Suppressor macrophage (primary cell): ENCODE measurements around the gene PEX14.

ENCODE experiments used
- DNase-seq, 4 experiments: peaks; one replicate each; pipeline ENCODE4 v3.0.0-alpha.2; 2020 to 2022

PEX14 gene

DNA sequence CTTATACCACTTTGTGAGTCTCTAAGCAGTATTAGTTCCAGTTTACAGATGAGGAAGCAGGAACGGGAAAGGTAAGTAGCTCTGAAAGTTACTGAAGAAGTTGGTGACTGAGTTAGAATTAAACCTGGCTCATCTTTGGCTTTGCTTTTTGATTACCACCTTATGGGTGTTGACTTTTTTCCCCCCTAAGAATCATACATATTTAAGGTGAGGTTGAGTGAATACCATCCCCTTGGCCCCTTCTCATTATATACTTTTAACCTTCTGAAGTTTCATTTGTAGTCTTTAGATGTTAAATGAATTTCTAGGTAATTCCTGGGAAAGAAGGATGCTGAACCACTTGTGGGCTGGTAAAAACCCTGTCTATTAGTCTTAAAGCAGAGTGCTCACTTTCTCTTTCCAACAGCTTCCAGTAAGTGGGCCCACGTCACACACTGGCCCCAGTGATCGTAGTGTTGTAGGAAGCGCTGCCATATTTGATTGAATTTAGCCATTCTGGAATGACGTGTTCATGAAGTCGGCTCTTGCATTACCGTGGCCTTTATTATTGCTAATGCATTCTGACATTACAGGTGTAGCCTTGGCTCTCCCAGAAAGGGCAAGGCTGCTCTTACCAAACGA lies 46.9 kb downstream of the PEX14 start:
- DNase-seq, result no peak

DNA sequence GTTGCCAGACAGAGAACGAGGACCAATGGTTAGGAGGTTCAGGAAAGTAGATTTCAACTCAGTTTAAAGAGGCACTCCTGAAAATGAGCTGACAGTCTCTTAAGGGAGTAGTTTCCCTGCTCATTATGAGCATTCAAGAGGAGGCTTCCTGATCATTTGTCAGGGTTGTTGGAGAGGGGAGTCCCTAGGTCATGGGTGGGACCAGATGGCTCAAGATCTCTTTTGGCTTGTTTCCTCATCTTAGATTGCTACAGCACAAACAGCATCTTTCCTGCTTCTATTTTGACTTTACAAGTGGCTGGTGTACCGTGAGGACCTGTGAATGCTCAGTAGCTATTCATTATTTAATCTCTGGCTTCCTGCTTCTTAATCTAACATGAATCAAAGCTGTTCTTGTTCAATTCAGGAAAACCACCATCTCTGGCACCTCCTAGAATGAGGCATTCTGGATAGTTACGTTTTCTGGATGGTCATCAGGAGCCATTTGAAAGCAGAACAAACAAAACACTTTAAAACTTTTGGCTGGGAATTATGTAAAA lies 47.6 kb downstream of the PEX14 start:
- DNase-seq, result no peak

DNA sequence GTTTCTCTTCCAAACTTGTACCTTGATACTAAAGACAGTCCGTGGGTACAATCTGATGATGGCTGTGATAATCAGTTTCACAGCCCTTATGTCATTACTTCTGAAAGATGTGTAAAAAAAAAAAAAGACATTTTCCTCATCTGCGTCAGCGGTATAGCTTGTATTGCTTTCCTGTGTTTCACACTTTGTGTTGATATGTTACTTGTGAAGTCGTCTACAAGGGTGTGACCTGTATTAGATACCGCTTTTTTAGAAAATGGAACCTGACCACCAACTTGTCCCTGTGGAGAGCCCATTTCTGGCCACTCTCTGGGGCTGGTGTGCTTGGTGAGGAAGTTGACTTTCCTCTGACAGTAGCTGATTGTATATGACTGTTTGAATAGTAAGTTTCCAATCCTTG lies 50.5 kb downstream of the PEX14 start:
- DNase-seq, result no peak

DNA sequence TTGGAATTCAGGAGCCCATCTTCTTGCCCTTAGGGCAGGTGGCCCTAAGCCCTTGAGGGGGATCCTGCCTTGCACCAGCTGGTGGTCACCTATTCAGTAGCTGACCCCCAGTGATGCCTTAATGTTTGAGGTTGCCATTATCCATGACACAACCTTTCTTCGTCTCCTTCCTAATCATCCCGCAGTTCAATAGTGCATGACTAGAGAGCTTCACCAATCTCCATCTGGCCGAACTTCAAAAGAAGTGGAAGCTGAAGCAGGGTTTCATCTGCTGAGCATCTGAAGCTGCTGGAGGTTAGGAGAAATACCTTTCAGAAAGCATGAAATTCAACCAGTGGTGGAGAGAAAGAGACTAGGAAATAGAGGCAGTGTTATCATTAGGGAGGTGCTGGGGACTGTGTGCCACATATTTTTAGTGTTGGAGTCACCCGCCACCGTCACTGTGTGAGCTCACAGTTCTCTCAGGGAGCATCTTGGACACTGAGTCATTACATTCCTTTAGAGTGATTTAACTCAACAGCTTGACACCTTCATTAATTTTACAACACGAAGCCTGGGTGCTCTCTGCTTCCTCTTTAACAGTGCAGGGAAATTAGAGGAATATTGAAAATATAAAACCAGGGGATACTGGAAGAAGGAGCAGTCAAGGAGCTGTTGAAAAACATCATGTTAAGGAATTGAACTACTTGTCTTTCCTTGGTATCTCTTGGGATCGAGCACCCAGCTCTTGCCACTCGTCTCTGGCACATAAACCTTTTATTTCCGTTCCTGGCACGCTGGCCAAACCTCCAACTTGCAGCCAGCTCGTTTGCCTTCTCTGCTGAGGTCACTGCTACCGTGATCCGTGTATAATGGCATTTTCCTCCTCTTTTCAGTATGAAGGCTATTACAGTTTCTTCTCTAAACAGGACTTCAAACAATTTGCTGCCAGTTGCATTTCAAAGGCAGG lies 53.6 kb downstream of the PEX14 start:
- DNase-seq, result no peak

DNA sequence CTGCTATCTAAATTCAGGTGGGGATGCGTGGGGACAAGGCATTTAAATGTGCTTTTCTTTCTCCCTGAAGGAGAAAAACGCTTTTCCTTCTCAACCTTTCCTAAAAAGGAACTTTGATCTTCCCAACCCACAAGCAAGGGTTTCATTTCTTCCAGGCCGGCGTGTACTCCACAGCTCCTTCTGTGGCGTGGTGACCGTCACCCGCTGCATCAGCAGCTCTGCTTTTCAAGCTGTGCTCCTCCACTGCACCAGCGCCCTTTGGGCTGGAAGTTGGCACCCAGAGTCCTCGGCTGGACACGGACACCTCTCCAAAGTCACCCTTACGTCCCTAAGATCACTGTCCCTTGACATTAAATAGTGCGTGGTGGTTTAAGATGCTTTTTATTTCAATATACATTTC lies 54.3 kb downstream of the PEX14 start:
- no peak for DNase-seq

DNA sequence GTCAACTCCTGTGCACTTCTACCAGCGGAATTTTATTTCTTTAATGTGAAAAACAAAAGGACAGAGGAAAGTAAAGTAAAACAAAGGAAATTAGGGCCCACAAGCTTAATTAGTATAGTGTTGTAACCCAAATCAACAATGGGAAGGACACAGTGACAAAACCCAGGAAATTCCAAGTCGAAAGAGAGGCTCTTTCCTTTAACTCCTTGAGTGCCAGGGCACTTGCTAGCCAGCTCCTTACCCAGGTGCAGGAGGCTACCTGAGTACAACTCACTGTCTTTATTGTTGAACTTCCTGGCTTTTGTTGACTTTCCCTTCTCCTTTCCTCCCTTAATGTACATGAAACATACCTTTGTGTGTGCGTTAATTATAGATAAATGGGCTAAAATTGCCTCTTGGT lies 55.0 kb downstream of the PEX14 start:
- no peak for DNase-seq

DNA sequence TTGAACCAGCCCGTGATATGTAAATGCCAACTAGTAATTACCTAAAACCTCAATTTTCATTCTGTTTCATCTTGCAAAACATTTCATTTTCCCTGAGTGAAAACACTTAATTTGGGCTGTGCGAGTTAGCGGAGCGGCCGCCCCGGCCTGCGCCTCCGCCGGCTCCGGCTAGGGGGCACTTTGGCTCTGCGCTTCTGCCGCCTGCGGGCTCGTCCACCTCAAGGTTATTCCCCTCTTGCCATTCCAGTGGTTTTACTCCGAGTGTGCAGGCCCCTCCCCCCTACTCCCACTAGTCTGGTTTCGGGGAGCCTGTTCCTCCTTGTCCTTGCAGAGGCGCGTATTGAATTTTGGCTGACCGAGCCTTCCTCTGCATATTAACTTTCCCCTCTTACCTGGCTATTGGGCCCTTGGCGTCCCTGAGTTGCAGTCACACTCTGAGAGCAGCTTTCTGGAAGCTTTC lies 55.6 kb downstream of the PEX14 start:
- DNase-seq, result peak; percentile 52 to 76 (median 64)

DNA sequence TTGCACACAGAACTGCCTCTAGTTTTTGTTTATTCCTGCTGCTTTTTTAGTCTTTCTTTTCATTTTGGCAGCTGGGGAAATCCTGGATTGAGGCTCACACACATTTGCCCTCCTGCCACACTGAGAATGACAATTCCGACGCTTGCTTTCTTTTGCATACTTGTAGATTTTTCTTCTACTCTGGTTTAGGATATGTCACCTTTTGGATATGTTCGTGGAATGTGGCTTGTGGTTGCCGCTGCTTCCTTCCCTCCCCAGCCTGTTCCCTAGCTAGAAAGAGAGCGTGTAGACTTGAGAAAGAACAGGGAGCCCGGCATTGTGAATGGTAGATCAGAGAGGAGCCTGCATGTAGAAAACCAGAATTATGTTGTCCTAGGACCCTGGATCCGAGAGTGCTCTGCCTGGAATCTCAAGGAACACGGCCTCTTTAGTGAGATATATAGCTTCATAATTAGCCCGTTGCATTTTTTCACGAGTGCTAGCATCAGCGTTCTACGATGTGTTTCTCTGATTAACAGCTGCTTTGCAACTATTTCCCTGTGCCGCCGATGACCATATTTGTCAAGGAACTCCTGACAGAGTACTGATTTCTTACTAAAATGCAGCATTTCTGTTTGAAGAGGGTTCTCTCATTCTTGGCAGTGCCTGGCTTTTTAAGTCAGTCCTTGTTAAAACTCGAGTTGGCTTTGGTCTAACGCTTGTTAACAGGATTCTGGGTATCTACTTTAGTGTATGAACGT lies 56.2 kb downstream of the PEX14 start:
- DNase-seq, result no peak

DNA sequence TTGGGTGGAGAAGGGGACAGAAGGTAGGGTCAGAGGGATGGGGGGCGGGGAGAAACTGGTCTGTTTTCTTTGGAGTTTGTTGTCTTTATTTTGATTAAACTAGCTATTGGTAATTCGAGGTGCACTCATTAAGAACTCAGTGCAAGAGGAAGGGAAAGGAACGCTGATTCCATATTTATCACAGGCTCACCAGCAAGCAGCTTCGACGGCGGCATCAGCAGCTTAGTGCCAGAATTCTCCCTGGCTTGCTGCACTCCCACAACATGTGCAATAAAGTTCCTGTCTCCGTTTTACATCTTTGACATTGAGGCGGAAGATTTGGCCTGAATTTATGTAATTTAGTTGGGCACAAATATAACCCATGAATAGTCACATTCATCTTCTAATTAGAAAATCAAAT lies 57.6 kb downstream of the PEX14 start:
- no peak for DNase-seq

DNA sequence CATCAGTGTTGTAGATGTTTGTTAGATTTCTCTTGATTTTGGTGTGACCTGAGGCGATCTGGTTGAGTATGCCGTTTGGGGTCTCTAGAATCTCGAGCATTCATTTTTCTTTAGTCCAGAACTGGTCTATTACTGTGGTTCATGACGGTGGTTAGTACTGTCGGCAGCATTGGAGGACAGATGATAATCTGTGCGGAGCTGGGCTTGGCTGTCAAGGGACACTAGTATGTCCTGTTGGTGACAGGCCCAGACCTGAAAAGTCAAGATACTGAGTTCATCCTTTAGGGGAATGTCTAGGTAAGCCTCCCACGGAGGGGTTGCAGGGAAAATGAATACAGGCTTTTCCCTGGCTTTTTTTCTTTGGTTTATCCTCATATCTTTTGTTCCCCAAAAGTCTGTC lies 59.8 kb downstream of the PEX14 start:
- no peak for DNase-seq

DNA sequence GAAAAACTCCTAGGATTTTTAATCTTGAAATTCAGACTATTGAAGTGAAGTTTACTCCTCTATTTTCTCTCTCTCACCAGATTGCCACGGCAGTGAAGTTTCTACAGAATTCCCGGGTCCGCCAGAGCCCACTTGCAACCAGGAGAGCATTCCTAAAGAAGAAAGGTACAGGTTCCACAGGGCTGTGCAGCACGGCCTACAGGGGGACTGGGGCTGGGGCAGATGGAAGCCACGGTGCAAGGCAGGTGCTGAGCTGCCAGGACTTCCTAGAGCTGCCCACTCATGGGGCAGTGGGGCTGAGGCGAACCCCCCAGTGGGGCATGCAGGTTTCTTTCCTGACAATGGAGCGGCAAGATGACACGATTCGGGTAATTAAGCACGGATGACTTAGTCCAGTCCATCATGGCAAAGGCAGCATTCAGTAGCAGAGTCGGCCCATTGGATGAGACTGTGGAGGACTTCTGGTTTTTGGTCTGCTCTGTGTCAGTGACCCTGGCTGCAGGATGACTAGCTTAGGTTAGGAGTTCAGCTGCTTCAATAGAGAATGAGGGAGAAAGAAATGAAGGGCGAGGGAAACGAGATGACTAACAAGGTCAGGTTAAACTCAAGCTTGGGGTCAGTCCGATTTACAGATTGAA lies 61.5 kb downstream of the PEX14 start:
- DNase-seq, result no peak

DNA sequence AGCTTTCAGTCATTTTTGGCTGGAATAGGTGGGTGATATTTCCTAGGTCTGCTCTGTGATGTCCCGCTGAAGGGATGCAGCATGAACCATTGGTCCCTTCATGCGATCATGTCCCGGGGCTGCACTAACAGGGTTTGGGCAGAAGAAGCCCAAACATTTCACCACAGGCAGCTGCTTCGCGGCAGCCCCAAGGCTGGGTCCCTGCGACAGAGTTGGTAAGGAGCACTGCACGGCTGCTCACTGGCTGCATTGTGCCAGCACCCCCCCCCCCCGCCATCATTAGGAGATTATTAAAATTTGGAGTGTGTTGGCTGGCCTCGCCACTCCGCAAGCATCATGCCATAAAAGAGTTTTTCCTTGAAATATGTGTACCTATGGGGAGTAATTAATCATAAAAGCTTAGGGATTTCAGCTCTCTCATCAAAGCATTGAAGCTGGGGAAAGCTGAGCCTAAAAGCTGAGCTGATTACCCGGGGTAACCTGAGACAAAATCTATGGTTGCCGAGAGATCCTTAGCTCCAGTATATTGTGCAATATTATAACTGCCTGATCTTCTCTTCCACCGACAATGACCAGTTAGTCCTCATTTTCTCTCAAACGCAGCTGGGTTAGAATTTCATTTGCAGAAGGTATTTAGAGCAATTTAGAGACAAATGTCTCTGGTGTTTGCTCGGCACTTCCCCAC lies 62.5 kb downstream of the PEX14 start:
- no peak for DNase-seq

DNA sequence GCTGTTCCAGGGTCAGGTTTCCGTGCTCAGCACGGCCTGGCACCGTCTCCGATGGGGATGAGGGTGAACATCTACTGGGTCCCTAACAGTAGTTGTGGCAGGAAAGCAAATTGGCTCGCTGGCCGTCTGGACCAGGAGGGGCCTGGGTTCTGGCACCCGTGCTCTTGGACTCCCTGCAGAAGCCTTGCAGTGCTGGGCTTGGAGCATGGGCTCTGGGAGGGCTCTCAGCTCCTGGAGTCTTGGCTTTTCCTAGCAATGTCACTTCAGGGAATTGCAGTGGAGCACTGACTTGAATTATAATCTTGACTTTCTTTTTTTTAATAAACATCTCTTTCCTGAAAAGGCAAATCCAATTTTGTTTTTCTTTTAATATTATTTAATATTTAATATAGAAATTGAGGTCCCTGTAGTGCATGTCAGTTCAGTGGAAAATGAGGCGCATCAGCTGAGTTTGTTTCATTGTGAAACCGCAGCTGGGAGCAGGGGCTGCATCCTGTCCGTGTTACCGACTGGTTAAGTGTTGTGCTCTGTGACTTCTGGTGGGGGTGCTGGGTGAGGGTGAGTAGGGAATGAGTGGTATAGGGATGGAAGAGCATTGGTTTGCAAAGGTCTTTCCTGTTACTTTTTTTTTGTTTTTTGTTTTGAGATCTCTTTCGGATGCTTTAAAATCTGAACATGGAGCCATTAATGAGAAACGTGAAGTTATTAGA lies 64.1 kb downstream of the PEX14 start:
- no peak for DNase-seq

DNA sequence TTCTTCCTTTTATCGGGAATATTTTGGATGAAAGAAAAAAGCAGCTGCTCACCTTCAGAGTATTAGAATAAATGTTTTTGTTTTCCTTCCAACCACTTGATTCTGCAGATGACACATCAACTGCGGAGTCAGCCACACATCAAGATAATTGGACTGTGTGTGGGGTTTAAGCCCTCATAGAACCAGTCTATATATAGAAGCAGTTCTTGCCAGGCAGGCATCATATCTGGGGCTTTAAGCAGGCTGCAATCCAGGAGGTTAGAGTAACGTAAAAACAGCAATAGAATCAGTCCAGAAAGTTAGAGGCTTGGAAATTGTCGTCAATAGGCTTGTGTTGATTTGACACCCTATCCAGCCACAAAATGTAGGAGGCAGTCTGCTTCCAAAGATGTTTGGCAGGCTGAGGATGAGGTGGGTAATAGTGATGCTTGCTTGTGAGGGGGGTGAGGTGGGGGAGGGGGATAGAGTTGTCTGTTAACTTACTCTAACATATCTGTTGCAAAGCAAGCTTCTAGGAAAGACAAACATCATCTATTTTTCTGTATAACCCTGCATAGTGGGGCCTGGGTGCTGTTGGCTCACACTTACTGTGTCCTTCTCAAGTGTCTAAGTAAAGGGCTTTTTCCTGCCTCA lies 64.8 kb downstream of the PEX14 start:
- no peak for DNase-seq

DNA sequence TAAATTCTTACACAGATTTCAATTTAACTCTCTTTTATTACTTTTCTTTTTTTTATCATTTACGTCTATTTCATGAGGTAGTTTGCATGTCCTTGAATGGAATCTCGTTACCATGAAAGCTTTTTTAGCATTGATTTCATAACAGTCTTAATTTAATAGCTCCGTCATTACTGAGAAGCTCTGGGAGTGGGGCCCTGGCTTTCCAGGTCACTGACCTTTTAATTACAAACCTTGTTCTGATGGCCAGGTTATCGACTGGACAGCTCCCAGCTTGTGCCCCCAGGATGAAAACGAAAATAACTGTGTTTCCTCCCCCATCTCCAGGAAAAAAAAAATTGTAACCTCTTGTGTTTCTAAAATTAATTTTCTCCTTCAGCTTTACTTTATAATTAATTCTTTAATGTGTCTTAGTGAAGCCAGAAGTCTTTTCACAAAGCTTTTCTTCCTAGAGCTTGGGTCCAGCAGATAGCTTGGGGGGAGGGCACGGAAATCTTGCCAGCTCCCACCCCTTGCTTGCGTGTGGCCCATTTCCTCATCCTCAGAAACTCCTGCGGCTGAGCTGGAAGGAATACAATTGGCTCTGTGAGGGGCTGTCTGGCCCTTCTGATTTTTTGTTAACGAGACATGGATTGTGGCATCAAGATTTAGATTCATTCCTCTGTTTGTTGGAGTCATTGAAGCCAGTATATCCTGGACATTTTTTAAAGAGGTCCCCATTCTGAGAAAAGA lies 65.7 kb downstream of the PEX14 start:
- no peak for DNase-seq

DNA sequence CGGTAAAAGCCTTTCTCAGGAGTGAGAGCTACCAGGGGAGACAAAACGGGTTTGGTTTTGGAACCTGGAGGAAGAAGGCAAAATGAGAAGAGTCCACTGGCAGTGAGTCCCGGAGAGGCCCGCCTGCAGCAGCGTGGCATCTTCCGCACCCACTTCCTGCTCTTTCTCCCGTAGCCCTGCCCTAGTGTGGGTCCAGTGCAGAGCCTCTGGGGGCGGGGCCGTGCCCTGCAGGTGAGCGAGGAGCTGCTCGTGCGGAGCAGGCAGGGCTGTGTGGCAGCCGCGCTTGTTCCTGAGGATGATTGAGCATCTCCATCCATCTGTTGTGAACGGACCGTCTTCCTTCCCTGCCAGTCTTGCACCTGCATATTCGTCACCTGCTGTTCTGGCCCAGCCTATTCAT lies 66.5 kb downstream of the PEX14 start:
- DNase-seq, result no peak

DNA sequence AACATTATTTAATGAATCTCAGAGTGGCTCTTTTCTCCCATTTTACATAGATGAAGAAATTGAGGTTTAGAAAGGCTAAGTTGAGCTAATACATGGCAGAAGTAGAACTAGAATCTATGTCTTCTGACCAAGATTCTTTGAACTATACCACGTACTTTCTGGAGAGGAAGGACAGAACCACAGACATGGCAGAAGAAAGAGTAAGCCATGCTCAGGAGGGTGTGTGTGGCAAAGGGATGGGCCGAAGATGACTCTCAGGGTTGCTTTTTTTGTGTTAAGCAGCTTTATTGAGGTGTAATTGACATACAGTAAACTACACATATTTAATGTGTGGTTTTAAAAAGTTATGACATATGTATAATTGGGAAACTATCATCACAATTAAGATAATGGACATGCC lies 69.5 kb downstream of the PEX14 start:
- no peak for DNase-seq

DNA sequence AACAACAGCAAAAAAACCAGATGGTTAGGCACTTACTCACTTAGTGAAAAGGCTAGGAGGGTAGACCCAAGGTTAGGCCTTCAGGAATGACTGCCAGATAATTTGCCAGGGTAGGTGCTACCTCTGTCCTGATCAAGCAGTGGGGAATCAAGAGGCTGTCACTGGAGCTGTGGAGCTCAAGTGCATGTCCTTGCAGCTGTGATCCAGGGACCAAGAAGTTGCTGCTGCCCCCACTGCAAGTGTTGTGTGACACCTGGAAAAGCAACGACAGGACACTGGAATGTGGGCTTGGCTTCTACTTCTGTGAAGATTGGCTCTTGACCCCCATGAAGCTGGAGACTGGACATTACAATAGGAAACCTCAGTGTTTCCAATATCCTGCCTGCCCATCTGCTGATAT lies 72.1 kb downstream of the PEX14 start:
- DNase-seq, result no peak

DNA sequence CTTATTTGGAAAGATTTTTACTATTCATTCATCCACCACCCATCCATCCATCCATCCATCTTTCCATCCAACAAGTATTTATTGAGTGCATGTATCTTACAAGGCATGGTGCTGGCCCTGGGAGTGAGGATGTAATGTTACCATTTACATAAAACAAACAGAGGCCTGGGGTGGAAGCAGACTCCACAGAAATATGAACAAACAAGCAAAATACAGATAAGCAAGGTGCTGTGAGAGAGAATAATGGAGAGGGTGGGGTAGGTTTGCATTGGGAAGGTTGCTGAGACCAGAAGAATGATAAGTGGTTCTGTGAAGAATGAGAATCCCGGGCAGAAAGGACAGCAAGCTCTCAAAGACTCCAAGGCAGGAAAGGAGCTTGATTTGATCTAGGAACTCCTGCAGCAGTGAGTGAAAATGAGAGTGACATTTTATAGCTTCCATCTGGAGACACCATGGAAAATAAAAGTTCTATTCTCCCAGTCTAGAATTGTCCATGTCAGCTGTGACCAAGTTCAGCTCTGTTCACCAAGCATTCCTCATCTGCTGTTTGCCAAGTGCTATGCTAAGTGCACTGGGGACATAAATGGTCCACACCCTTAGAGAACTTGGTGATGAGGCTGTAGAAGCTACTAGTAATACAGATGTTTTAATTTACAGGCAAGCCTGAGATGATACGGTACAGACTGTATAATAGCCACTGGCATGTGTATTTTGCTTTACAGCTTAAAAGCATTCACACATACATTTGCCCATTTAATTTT lies 75.3 kb downstream of the PEX14 start:
- no peak for DNase-seq
